HG02870 (cell line): ENCODE measurements around the gene DENND6B.

Experiments
- ATAC-seq: cut with Tn5 transposase; IDR thresholded peaks from one replicate; pipeline ENCODE4 v1.9.1; 2021; ENCODE audit warnings: mild to moderate bottlenecking, moderate library complexity; ENCODE audit not compliant: unreplicated experiment

The DENND6B gene

GRCh38 chr22:50289942-50290630, 36.7 kb downstream of the DENND6B start:
- ATAC-seq, result no peak

GRCh38 chr22:50289151-50289941, 37.5 kb downstream of the DENND6B start:
- ATAC-seq, result no peak

- no peak for ATAC-seq
These were observed 39.1 kb downstream of the DENND6B start for GRCh38 chr22:50287731-50288130.

- ATAC-seq, result no peak
These were observed 40.0 kb downstream of the DENND6B start for GRCh38 chr22:50286701-50287318.

GRCh38 chr22:50286275-50286674, 40.5 kb downstream of the DENND6B start:
- no peak for ATAC-seq

GRCh38 chr22:50285568-50286229, 41.1 kb downstream of the DENND6B start:
- no peak for ATAC-seq

GRCh38 chr22:50284479-50284878, 42.3 kb downstream of the DENND6B start:
- no peak for ATAC-seq

GRCh38 chr22:50283821-50284220, 43.0 kb downstream of the DENND6B start:
- ATAC-seq, result no peak

GRCh38 chr22:50282361-50283155, 44.3 kb downstream of the DENND6B start:
- no peak for ATAC-seq

- no peak for ATAC-seq
These were observed 44.9 kb downstream of the DENND6B start for GRCh38 chr22:50281957-50282356.

- no peak for ATAC-seq
These were observed 45.4 kb downstream of the DENND6B start for GRCh38 chr22:50281384-50281760.

- ATAC-seq, result no peak
These were observed 46.0 kb downstream of the DENND6B start for GRCh38 chr22:50280708-50281383.

GRCh38 chr22:50280022-50280707, 46.6 kb downstream of the DENND6B start:
- no peak for ATAC-seq

- ATAC-seq, result no peak
These were observed 47.7 kb downstream of the DENND6B start for GRCh38 chr22:50278956-50279619.

- ATAC-seq, result no peak
These were observed 48.4 kb downstream of the DENND6B start for GRCh38 chr22:50278461-50278860.

- ATAC-seq, result no peak
These were observed 49.1 kb downstream of the DENND6B start for GRCh38 chr22:50277761-50278160.

GRCh38 chr22:50276143-50276542, 50.7 kb downstream of the DENND6B start:
- ATAC-seq, result peak; percentile 44

- ATAC-seq, result no peak
These were observed 51.4 kb downstream of the DENND6B start for GRCh38 chr22:50275181-50276055.
